Measurements from ENCODE around the gene FOXK1. TPM values are rescaled to one million over a fixed set of nuclear protein-coding genes. Genes with fewer than 3 reads are reported as not detected.
A peak's percentile ranks its signal among the peaks of the same experiment; 100 is the strongest.

FOXK1 gene
- total and polyA plus RNA-seq, 8 donors: 3.9 to 20.6 (median 15.5) TPM

GRCh38 chr7:4766666-4767519, 84.8 kb downstream of the FOXK1 start:
- ATAC-seq: peak in 2 of 4 donors; percentile 15 to 27
- no peak overlapping the region for H3K27ac ChIP-seq

GRCh38 chr7:4768597-4769569, 86.8 kb downstream of the FOXK1 start:
- peak in 1 of 6 donors; percentile 46 for DNase-seq
- H3K4me1 ChIP-seq: no peaks in the 10 kb centered on the region
- 93 to 94% methylated on average over 27 of the region's 27 CpGs for WGBS, 2 donors
- no peaks in the 10 kb centered on the region for H3K27me3 ChIP-seq
- no peak for FAIRE-seq
- peaks cover 0 to 4% (median 0%) of the 10 kb centered on the region in 3 donors for H3K36me3 ChIP-seq
- no peak overlapping the region for H3K4me3 ChIP-seq
- no peaks in the 10 kb centered on the region for H3K9me3 ChIP-seq
- H3K27ac ChIP-seq: no peak overlapping the region
- no peak for ATAC-seq
- TF ChIP-seq, protein P1, sequence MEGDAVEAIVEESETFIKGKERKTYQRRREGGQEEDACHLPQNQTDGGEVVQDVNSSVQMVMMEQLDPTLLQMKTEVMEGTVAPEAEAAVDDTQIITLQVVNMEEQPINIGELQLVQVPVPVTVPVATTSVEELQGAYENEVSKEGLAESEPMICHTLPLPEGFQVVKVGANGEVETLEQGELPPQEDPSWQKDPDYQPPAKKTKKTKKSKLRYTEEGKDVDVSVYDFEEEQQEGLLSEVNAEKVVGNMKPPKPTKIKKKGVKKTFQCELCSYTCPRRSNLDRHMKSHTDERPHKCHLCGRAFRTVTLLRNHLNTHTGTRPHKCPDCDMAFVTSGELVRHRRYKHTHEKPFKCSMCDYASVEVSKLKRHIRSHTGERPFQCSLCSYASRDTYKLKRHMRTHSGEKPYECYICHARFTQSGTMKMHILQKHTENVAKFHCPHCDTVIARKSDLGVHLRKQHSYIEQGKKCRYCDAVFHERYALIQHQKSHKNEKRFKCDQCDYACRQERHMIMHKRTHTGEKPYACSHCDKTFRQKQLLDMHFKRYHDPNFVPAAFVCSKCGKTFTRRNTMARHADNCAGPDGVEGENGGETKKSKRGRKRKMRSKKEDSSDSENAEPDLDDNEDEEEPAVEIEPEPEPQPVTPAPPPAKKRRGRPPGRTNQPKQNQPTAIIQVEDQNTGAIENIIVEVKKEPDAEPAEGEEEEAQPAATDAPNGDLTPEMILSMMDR (IDR thresholded peaks at IDR 0.05): no peak
- intact Hi-C loops (cut with DNase I): no loop called here

More at GRCh38 chr7:4766666-4767519, 84.8 kb downstream of the FOXK1 start:
- 90% methylated on average over 37 of the region's 37 CpGs for WGBS, 2 donors
- FAIRE-seq (no peak), DNase-seq (peak in 1 of 6 donors; percentile 43)
- H3K27me3 ChIP-seq: no peaks in the 10 kb centered on the region
- intact Hi-C loops (cut with DNase I): no loop called here
- H3K4me3 ChIP-seq: no peak overlapping the region
- TF ChIP-seq, protein P1 (IDR thresholded peaks at IDR 0.05): no peak
- no peaks in the 10 kb centered on the region for H3K9me3 ChIP-seq
- H3K36me3 ChIP-seq: peaks cover 0 to 14% (median 10%) of the 10 kb centered on the region in 3 donors
- no peaks in the 10 kb centered on the region for H3K4me1 ChIP-seq

GRCh38 chr7:4769761-4770160, 87.7 kb downstream of the FOXK1 start:
- Histone ChIP-seq H3K9me3 (no peaks in the 10 kb centered on the region), H3K27ac (no peak overlapping the region), H3K4me1 (peaks cover 0 to 4% (median 0%) of the 10 kb centered on the region in 3 donors), H3K36me3 (no peaks in the 10 kb centered on the region), H3K4me3 (no peak overlapping the region), H3K27me3 (no peaks in the 10 kb centered on the region)
- intact Hi-C loops (cut with DNase I): no loop called here
- TF ChIP-seq, protein P1 (IDR thresholded peaks at IDR 0.05): no peak
- ATAC-seq (no peak), DNase-seq (peak in 1 of 6 donors; percentile 9), FAIRE-seq (no peak)
- WGBS, 2 donors: 35 to 39% methylated on average over 7 of the region's 7 CpGs

GRCh38 chr7:4770886-4771285, 88.8 kb downstream of the FOXK1 start:
- H3K4me1 ChIP-seq: peaks cover 0 to 4% (median 0%) of the 10 kb centered on the region in 3 donors
- H3K27ac ChIP-seq: no peak overlapping the region
- no peaks in the 10 kb centered on the region for H3K27me3 ChIP-seq
- 83% methylated on average over 9 of the region's 9 CpGs for WGBS, 2 donors
- DNase-seq (peak in 1 of 6 donors; percentile 28), FAIRE-seq (no peak), ATAC-seq (no peak)
- intact Hi-C loops (cut with DNase I): no loop called here
- H3K9me3 ChIP-seq: no peaks in the 10 kb centered on the region
- H3K36me3 ChIP-seq: no peaks in the 10 kb centered on the region
- no peak overlapping the region for H3K4me3 ChIP-seq
- TF ChIP-seq, protein P1 (IDR thresholded peaks at IDR 0.05): no peak
